K562 (cell line): ENCODE data around the gene CPNE6.

ENCODE experiments used
- EZH2 ChIP-seq: IDR thresholded peaks from 2 replicates; pipeline ENCODE4 v1.6.1; 2012; ENCODE audit warnings: low read depth, mild to moderate bottlenecking, inconsistent platforms, low read length, borderline replicate concordance
- NRF1 ChIP-seq, 2 experiments: fragments of 450-650 bp; IDR thresholded peaks in 1 of 2; conservative IDR thresholded peaks in 1 of 2; 2 replicates each; pipeline ENCODE4 v1.6.1; 2014; ENCODE audit warnings: mild to moderate bottlenecking in 2 of 2
- SMARCA5 ChIP-seq: fragments of 450-650 bp; IDR thresholded peaks from 2 replicates; pipeline ENCODE4 v1.6.1; 2016
- TSHZ1 ChIP-seq: fragments of 250-450 bp; sonication (Bioruptor Pico); IDR thresholded peaks from 2 replicates; pipeline ENCODE4 v1.4.0; 2020; ENCODE audit warnings: mild to moderate bottlenecking, moderate library complexity

DNA sequence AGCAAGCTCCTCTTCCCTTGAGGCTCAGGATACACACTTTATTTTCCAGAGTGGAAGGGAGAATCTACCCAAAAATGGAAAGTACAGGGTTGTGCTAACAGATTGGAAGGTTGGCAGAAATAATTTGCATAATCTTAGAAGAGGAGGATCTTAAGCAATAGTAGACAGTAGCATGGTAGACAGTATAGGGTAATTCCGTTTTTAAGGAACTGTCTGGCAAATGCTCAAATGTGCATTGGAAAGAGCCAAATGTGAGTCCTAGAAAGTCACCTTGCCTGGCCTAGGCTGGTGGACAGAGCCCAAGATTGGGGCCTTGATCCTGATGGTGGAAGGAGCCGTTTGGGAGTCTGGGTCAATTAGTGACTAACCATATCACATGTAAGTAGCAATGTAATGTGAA, 32.7 kb upstream of the CPNE6 start:
- TF ChIP-seq EZH2 (no peak), NRF1 (conservative IDR thresholded peaks at IDR 0.05 in 1 of 2, IDR thresholded peaks at IDR 0.05 in 1 of 2) (no peak), TSHZ1 (CRISPR knock-in tag) (no peak), SMARCA5 (no peak)
